ENCODE data around the gene TTC1.

- no peak for TF ChIP-seq MAX (IDR thresholded peaks at IDR 0.05)
- TF ChIP-seq, protein P1, sequence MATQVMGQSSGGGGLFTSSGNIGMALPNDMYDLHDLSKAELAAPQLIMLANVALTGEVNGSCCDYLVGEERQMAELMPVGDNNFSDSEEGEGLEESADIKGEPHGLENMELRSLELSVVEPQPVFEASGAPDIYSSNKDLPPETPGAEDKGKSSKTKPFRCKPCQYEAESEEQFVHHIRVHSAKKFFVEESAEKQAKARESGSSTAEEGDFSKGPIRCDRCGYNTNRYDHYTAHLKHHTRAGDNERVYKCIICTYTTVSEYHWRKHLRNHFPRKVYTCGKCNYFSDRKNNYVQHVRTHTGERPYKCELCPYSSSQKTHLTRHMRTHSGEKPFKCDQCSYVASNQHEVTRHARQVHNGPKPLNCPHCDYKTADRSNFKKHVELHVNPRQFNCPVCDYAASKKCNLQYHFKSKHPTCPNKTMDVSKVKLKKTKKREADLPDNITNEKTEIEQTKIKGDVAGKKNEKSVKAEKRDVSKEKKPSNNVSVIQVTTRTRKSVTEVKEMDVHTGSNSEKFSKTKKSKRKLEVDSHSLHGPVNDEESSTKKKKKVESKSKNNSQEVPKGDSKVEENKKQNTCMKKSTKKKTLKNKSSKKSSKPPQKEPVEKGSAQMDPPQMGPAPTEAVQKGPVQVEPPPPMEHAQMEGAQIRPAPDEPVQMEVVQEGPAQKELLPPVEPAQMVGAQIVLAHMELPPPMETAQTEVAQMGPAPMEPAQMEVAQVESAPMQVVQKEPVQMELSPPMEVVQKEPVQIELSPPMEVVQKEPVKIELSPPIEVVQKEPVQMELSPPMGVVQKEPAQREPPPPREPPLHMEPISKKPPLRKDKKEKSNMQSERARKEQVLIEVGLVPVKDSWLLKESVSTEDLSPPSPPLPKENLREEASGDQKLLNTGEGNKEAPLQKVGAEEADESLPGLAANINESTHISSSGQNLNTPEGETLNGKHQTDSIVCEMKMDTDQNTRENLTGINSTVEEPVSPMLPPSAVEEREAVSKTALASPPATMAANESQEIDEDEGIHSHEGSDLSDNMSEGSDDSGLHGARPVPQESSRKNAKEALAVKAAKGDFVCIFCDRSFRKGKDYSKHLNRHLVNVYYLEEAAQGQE (IDR thresholded peaks at IDR 0.05; ENCODE audit: low read depth): no peak
- no peak for TF ChIP-seq EP300 (IDR thresholded peaks at IDR 0.05; ENCODE audit: borderline replicate concordance)
- TF ChIP-seq TAF1 (IDR thresholded peaks at IDR 0.05; ENCODE audit: low read depth): no peak
- TF ChIP-seq NFIC (IDR thresholded peaks at IDR 0.05): no peak
- TF ChIP-seq RAD21 (IDR thresholded peaks at IDR 0.05; ENCODE audit: low read depth): no peak
- TF ChIP-seq, protein P2, sequence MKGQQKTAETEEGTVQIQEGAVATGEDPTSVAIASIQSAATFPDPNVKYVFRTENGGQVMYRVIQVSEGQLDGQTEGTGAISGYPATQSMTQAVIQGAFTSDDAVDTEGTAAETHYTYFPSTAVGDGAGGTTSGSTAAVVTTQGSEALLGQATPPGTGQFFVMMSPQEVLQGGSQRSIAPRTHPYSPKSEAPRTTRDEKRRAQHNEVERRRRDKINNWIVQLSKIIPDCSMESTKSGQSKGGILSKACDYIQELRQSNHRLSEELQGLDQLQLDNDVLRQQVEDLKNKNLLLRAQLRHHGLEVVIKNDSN (IDR thresholded peaks at IDR 0.05): no peak
- TF ChIP-seq CREB1 (IDR thresholded peaks at IDR 0.05; ENCODE audit: low read depth): no peak
- TF ChIP-seq TCF12 (IDR thresholded peaks at IDR 0.05; ENCODE audit: low read depth): no peak
These were observed 13.0 kb upstream of the TTC1 start for GRCh38 chr5:159995907-159996306.
